Inflammatory macrophage treated with lipopolysaccharide for 4 hours (primary cell): ENCODE results near the gene DCP2.

Experiments
- DNase-seq: peaks from one replicate; pipeline ENCODE4 v3.0.0-alpha.2; 2020

The DCP2 gene

GRCh38 chr5:113024076-113024697, 47.6 kb downstream of the DCP2 start:
- DNase-seq: no peak

GRCh38 chr5:113025596-113025995, 49.0 kb downstream of the DCP2 start:
- DNase-seq: no peak

- DNase-seq: no peak
These were observed 49.6 kb downstream of the DCP2 start for GRCh38 chr5:113026211-113026610.

GRCh38 chr5:113027015-113027414, 50.4 kb downstream of the DCP2 start:
- no peak for DNase-seq

DNA sequence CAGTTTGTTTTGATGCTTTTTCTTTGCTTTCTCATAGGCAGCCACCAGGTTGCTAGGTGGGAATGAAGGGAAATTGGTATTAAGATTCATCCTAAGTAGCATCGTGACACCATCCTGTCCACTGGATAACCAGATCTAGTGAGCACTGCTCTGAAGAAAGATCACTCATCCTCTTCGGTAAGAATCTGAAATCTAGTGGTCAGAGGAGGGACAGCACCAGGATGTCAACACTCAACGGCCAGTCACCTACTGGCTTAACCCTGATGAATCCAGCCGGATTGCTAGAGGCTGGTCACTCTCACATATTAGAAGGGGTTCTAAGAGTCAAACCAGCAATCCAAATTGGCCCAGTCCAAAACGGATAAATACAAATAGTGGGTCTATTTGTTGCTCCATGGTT, 50.8 kb downstream of the DCP2 start:
- no peak for DNase-seq

- DNase-seq: no peak
These were observed 53.0 kb downstream of the DCP2 start for GRCh38 chr5:113029614-113030013.

- DNase-seq: no peak
These were observed 54.5 kb downstream of the DCP2 start for GRCh38 chr5:113031104-113031503.

GRCh38 chr5:113031557-113031956, 55.0 kb downstream of the DCP2 start:
- DNase-seq: no peak

- no peak for DNase-seq
These were observed 57.7 kb downstream of the DCP2 start for GRCh38 chr5:113034182-113034773.

- no peak for DNase-seq
These were observed 58.5 kb downstream of the DCP2 start for GRCh38 chr5:113035096-113035495.

DNA sequence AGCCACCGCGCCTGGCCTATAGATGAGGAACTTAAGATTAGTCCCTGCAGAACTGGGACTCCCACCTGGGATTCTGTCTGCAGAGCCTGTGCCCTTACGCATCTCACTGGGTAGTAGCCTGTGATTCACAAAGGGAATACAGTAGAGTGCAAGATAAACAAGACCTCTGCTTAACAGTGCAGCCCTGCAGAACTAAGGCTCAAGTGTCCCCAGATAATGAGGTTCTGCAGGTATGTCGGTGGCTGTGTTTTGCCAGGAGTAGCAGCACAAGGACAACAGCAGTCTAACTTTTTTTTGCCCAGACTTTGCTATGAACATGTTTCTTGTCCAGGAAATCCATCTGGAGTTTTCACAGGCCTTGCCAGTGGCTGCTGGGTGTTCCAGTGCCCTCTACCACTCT, 59.7 kb downstream of the DCP2 start:
- no peak for DNase-seq

- DNase-seq: no peak
These were observed 60.2 kb downstream of the DCP2 start for GRCh38 chr5:113036826-113037225.

- no peak for DNase-seq
These were observed 61.5 kb downstream of the DCP2 start for GRCh38 chr5:113038136-113038535.

DNA sequence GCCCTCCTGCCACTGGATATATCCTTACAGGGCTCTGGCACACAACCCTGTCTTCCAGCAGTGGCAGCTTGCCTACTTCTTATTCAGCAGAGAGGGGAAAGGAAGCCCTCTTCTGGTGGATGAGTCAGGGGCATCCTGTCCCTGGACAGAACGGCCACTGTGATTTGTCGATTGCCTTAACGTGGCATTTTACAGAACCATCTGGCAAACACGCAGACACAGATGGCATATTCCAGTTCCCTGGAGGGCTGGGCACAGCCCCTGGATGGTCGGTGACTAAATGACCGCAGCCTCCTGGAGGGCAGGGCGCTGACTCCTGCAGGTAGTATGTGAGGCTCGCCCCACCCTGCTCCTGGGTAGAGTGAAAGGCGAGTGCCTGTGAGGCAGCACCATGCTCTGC, 62.1 kb downstream of the DCP2 start:
- no peak for DNase-seq

DNA sequence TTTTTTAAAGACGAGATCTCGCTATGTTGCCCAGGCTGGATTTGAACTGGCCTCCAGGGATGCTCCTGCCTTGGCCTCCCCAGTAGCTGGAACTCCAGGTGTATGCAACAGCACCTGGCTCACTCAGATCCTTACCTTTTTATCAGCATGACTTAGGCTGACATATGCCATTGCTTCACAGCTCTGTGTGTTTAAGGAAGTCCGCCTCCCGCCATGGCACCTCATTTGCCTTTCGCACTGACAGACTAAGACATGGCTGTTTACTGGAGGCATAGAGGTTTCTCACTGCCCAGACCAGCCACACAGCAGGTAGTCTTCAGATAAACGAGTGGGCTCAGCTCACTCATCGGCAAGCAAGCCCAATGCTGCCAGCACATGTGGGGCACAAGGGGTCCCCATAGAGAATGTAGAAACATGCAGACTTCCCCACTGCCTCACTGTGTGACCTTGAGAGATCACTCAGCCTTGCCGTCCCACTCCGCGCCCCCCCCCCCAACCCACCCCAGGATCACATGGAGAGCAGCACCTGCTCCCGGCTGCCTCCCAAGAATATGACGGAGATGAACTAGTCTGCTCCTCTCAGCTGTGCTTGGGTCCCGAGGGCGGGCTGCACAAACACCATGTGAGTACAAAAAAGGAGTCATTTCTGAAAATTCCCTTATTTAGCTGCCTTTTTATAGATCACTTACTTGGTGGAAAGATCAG, 62.8 kb downstream of the DCP2 start:
- DNase-seq: no peak

GRCh38 chr5:113039934-113040285, 63.3 kb downstream of the DCP2 start:
- DNase-seq: no peak

- DNase-seq: no peak
These were observed 64.2 kb downstream of the DCP2 start for GRCh38 chr5:113040672-113041260.

DNA sequence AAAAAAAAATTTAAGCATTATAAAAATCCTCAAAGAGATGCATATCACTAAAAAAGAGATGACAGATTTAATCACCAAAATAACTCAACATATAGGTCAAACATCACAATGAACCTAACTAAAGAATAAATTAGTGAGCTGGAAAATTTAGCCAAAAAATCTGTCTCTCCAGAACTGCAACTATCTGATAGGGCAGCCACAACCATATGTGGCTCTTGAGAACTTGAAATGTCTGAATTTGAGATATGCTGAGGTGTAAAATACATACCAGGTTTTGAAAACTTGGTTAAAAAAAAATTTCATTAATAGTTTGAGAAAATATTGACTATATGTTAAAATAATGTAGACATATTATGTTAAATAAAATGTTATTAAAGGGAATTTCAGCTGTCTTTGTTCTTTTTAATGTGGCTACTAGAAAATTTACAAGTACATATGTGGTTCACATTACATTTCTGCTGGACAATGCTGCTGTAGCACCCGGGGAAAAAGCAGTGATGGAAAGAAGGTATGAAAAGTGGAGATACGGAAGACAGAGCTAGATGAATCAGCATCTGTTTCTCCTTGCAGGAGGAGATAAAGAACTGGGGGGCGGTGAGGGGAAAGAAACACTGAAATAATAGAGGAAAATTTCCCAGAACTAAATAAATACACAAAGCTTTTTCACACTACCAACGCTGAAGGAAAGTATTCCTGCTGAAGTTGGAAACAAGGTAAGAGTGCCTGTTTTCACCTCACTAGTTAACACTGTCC, 66.1 kb downstream of the DCP2 start:
- no peak for DNase-seq

GRCh38 chr5:113043491-113043931, 66.9 kb downstream of the DCP2 start:
- no peak for DNase-seq

DNA sequence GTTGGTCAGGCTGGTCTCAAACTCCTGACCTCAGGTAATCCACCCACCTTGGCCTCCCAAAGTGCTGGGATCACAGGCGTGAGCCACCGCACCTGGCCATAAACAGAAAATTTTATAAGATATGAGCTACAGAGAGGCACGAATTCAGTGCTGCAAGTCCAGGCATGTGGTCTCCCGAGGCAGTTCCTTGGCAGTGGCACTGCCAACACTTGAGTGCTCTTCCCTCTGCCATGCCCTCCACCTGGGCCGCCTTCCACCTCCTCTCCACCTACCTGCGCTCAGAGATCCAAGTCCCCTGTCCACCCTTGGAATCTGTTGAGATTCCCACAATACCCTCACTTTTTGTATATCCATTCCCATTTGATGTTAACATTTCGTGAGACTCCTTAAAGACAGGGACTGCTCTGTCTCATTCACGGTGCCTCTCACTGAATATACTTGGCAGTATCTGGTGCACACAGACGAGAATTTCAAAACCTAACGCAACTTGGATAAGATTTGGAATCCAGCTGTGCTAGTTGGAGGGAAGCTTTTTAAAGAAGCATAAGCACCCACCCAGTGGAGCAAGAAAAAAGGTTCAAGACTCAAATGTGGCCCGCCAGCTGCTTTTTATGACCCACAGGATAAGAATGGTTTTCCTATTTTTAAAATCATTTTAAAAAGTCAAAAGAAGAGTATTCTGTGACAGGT, 68.3 kb downstream of the DCP2 start:
- DNase-seq: no peak

- DNase-seq: peak; percentile 16
These were observed 70.6 kb downstream of the DCP2 start for GRCh38 chr5:113047234-113047633.

- DNase-seq: peak; percentile 62
These were observed 71.4 kb downstream of the DCP2 start for GRCh38 chr5:113047733-113048652.
